ENCODE results near the gene BBS4. TPM values are rescaled to one million over a fixed set of nuclear protein-coding genes. Genes with fewer than 3 reads are reported as not detected.

The BBS4 gene
- total and polyA plus RNA-seq, 2 donors (not counting 1 experiment from before 2014, with no cell fraction given): 13.3 to 34.9 TPM

DNA sequence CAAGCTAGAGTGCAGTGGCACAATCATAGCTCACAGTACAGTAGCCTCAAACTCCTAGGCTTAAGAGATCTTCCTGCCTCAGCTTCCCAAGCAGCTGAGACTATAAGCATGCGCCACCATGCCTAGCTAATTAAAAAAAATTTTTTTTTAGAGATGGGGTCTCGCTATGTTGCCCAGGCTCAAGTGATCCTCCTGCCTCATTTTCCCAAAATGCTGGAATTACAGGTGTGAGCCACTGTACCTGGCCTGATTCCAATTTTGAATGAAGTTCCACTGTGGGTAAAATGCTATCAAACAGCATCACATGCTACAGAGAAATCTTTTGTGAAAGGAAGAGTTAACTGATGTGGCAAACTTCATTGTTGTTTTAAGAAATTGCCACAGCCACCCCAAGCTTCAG is 80.0 kb downstream of the BBS4 start:
- H3K9me3 Mint-ChIP-seq (ENCODE audit: insufficient read depth): peaks cover 3% of the 10 kb centered on the region
- CTCF ChIA-PET: no interaction called here
- peaks cover 2 to 84% of the 10 kb centered on the region in 2 experiments for H3K36me3 ChIP-seq (replicated peaks in 1 of 2; ENCODE audit: control extremely low read depth in 1 of 2, control insufficient read depth in 1 of 2, extremely low read depth in 1 of 2, insufficient read depth in 2 of 2, low read length in 1 of 2)
- TF ChIP-seq, protein P1, sequence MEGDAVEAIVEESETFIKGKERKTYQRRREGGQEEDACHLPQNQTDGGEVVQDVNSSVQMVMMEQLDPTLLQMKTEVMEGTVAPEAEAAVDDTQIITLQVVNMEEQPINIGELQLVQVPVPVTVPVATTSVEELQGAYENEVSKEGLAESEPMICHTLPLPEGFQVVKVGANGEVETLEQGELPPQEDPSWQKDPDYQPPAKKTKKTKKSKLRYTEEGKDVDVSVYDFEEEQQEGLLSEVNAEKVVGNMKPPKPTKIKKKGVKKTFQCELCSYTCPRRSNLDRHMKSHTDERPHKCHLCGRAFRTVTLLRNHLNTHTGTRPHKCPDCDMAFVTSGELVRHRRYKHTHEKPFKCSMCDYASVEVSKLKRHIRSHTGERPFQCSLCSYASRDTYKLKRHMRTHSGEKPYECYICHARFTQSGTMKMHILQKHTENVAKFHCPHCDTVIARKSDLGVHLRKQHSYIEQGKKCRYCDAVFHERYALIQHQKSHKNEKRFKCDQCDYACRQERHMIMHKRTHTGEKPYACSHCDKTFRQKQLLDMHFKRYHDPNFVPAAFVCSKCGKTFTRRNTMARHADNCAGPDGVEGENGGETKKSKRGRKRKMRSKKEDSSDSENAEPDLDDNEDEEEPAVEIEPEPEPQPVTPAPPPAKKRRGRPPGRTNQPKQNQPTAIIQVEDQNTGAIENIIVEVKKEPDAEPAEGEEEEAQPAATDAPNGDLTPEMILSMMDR (IDR thresholded peaks at IDR 0.05): no peak
- no peak for TF ChIP-seq EZH2 (IDR thresholded peaks at IDR 0.05; ENCODE audit: borderline replicate concordance, insufficient read depth, low read depth, low read length, poor library complexity, severe bottlenecking)
- intact Hi-C loops (cut with micrococcal nuclease): no loop called here
- H3K27ac ChIP-seq (ENCODE audit: low read length in 2 of 2): no peak overlapping the region
- peaks cover 4% of the 10 kb centered on the region for H3K4me1 Mint-ChIP-seq
- no peak overlapping the region for H3K27ac Mint-ChIP-seq
- H3K27me3 ChIP-seq (replicated peaks in 1 of 4; ENCODE audit: control extremely low read depth in 1 of 4, control insufficient read depth in 3 of 4, insufficient read depth in 4 of 4, low read length in 3 of 4): no peaks in the 10 kb centered on the region
- no peak overlapping the region for H3K4me2 ChIP-seq (replicated peaks; ENCODE audit: low read depth, low read length, poor library complexity, severe bottlenecking)
- H3K4me3 Mint-ChIP-seq: no peak overlapping the region
- H3K9ac ChIP-seq (ENCODE audit: low read length): no peak overlapping the region
- no peak overlapping the region for H2AFZ ChIP-seq (ENCODE audit: insufficient read depth, low read depth, low read length, poor library complexity, severe bottlenecking)
- H3K79me2 ChIP-seq (ENCODE audit: control insufficient read depth, insufficient read depth, low read length): peaks cover 73% of the 10 kb centered on the region
- no peaks in the 10 kb centered on the region for H3K4me1 ChIP-seq (ENCODE audit: control insufficient read depth in 2 of 2, insufficient read depth in 2 of 2, low read length in 2 of 2)
- peaks cover 7 to 14% (median 9%) of the 10 kb centered on the region in 3 donors for H3K9me3 ChIP-seq (ENCODE audit: control extremely low read depth in 1 of 3, control insufficient read depth in 2 of 3, insufficient read depth in 1 of 3, low read length in 2 of 3)
- no peak overlapping the region for H3K4me3 ChIP-seq (ENCODE audit: control extremely low read depth in 1 of 5, extremely low read depth in 1 of 5, insufficient read depth in 1 of 5, low read depth in 2 of 5, low read length in 4 of 5)
- DNase-seq (no peak), ATAC-seq (ENCODE audit: low read depth) (no peak)
- H4K20me1 ChIP-seq (ENCODE audit: control insufficient read depth, insufficient read depth, low read length, poor library complexity, severe bottlenecking): peaks cover 32% of the 10 kb centered on the region
- no peaks in the 10 kb centered on the region for H3K27me3 Mint-ChIP-seq
- POLR2A ChIA-PET: no interaction called here
- 100% methylated on average over 1 of the region's 2 CpGs for WGBS (ENCODE audit: insufficient coverage)

DNA sequence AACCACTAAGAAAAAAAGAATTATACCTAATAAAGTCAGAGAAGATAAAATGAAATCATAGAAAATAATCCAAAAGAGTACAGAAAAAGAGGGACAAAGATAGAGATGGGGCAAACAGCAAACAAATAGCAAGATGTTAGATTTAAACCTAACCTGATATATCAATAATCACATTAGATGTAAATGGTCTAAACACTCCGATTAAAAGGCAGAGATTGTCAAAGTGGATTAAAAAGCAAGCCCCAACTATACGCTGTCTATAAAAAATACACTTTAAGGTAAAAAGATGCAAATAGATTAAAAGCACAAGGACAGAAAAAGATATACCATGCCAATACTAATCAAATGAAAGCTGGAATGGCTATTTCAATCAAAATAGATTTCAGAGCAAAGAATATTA is 80.8 kb downstream of the BBS4 start:
- CTCF ChIA-PET: no interaction called here
- Histone ChIP-seq H3K27me3 (replicated peaks in 1 of 4; ENCODE audit: control extremely low read depth in 1 of 4, control insufficient read depth in 3 of 4, insufficient read depth in 4 of 4, low read length in 3 of 4) (no peaks in the 10 kb centered on the region), H3K9me3 (ENCODE audit: control extremely low read depth in 1 of 3, control insufficient read depth in 2 of 3, insufficient read depth in 1 of 3, low read length in 2 of 3) (peaks cover 7 to 14% (median 9%) of the 10 kb centered on the region in 3 donors), H3K4me1 (ENCODE audit: control insufficient read depth in 2 of 2, insufficient read depth in 2 of 2, low read length in 2 of 2) (no peaks in the 10 kb centered on the region), H3K27ac (ENCODE audit: low read length in 2 of 2) (no peak overlapping the region), H3K4me2 (replicated peaks; ENCODE audit: low read depth, low read length, poor library complexity, severe bottlenecking) (no peak overlapping the region), H3K4me3 (ENCODE audit: control extremely low read depth in 1 of 5, extremely low read depth in 1 of 5, insufficient read depth in 1 of 5, low read depth in 2 of 5, low read length in 4 of 5) (no peak overlapping the region), H4K20me1 (ENCODE audit: control insufficient read depth, insufficient read depth, low read length, poor library complexity, severe bottlenecking) (peaks cover 29% of the 10 kb centered on the region), H3K9ac (ENCODE audit: low read length) (no peak overlapping the region), H3K36me3 (replicated peaks in 1 of 2; ENCODE audit: control extremely low read depth in 1 of 2, control insufficient read depth in 1 of 2, extremely low read depth in 1 of 2, insufficient read depth in 2 of 2, low read length in 1 of 2) (peaks cover 2 to 87% of the 10 kb centered on the region in 2 experiments), H3K79me2 (ENCODE audit: control insufficient read depth, insufficient read depth, low read length) (peaks cover 80% of the 10 kb centered on the region), H2AFZ (ENCODE audit: insufficient read depth, low read depth, low read length, poor library complexity, severe bottlenecking) (no peak overlapping the region)
- ATAC-seq (ENCODE audit: low read depth) (no peak), DNase-seq (no peak)
- WGBS (ENCODE audit: insufficient coverage): no CpG with 5 or more reads among the region's 2 CpGs
- Mint-ChIP-seq H3K4me3 (no peak overlapping the region), H3K4me1 (peaks cover 4% of the 10 kb centered on the region), H3K27me3 (no peaks in the 10 kb centered on the region), H3K27ac (no peak overlapping the region), H3K9me3 (ENCODE audit: insufficient read depth) (peaks cover 3% of the 10 kb centered on the region)
- intact Hi-C loops (cut with micrococcal nuclease): no loop called here
- TF ChIP-seq, protein P1 (IDR thresholded peaks at IDR 0.05): no peak
- no peak for TF ChIP-seq EZH2 (IDR thresholded peaks at IDR 0.05; ENCODE audit: borderline replicate concordance, insufficient read depth, low read depth, low read length, poor library complexity, severe bottlenecking)
- POLR2A ChIA-PET: no interaction called here
